Thyroid gland (tissue), 4 donors: ENCODE data around the gene TRIM3. TPM values are rescaled to one million over a fixed set of nuclear protein-coding genes. Genes with fewer than 3 reads are reported as not detected.

Source experiments
- DNase-seq, 2 donors: peaks; one replicate each; pipeline ENCODE4 v3.0.0-alpha.2; 2019
- H3K27ac ChIP-seq, 3 donors: fragments of 200-600 bp; sonication (generic); 1 replicate in 2 of 3; 2 replicates in 1 of 3; pipeline ENCODE4 v1.5.1; 2016 to 2019; ENCODE audit warnings: mild to moderate bottlenecking in 1 of 3, moderate library complexity in 1 of 3
- H3K27me3 ChIP-seq: fragments of 200-600 bp; sonication (generic); one replicate; pipeline ENCODE4 v1.5.1; 2019
- H3K36me3 ChIP-seq, 2 donors: fragments of 200-600 bp; sonication (generic); one replicate each; pipeline ENCODE4 v1.5.1; 2016 to 2019
- H3K4me1 ChIP-seq, 2 donors: fragments of 200-600 bp; sonication (generic); one replicate each; pipeline ENCODE4 v1.5.1; 2017 to 2019
- H3K4me3 ChIP-seq, 3 donors: fragments of 200-600 bp; sonication (generic); replicated peaks in 1 of 3; 1 replicate in 2 of 3; 2 replicates in 1 of 3; pipeline ENCODE4 v1.5.1; 2016; ENCODE audit warnings: mild to moderate bottlenecking in 1 of 3
- H3K9me3 ChIP-seq: fragments of 200-600 bp; sonication (generic); one replicate; pipeline ENCODE4 v1.5.1; 2017
- CTCF ChIP-seq, 6 experiments: fragments of 200-600 bp in 3 of 6; fragments of 450-650 bp in 3 of 6; sonication (generic) in 3 of 6; IDR thresholded peaks; one replicate each; pipeline ENCODE4 v1.5.1; 2016 to 2019; ENCODE audit warnings: antibody characterized with exemption in 6 of 6, mild to moderate bottlenecking in 2 of 6, inconsistent platforms in 1 of 6, moderate library complexity in 1 of 6
- POLR2A ChIP-seq, 2 donors: fragments of 450-650 bp; IDR thresholded peaks; one replicate each; pipeline ENCODE4 v1.6.1; 2017; ENCODE audit warnings: antibody characterized with exemption in 2 of 2, mild to moderate bottlenecking in 2 of 2, moderate library complexity in 1 of 2
- WGBS, 2 donors: methylation state at CpG; one replicate each; pipeline ENCODE4 v1.1.5; 2017; 5-methylcytosine and 5-hydroxymethylcytosine counted together
- intact Hi-C: fragments of 100-400 bp; cut with DNase I; formaldehyde crosslinking; loops from one replicate; pipeline ENCODE4 v1.15.1; 2023
- total RNA-seq, 4 donors: library from RNA; depleted of rRNA; stranded (reverse); fragments of >200 nt; gene quantifications; one replicate each; pipeline ENCODE4 v1.2.3, GENCODE V29; 2016

The TRIM3 gene
- total RNA-seq, 4 donors from 2014 or later, result 11.0 to 20.8 (median 14.6) TPM

GRCh38 chr11:6405052-6405667 lies 68.6 kb downstream of the TRIM3 start:
- Histone ChIP-seq H3K9me3 (no peaks in the 10 kb centered on the region), H3K27ac (no peak overlapping the region), H3K27me3 (no peaks in the 10 kb centered on the region), H3K36me3 (peaks cover 0 to 8% of the 10 kb centered on the region in 2 donors), H3K4me1 (no peaks in the 10 kb centered on the region), H3K4me3 (no peak overlapping the region)
- 80 to 94% methylated on average over 2 to 11 of the region's 13 CpGs for WGBS, 2 donors
- peak in 1 of 2 donors; percentile 36 for DNase-seq
- intact Hi-C loops, result no loop called here
- TF ChIP-seq POLR2A (IDR thresholded peaks at IDR 0.05) (no peak), CTCF (IDR thresholded peaks at IDR 0.05) (no peak)

DNA sequence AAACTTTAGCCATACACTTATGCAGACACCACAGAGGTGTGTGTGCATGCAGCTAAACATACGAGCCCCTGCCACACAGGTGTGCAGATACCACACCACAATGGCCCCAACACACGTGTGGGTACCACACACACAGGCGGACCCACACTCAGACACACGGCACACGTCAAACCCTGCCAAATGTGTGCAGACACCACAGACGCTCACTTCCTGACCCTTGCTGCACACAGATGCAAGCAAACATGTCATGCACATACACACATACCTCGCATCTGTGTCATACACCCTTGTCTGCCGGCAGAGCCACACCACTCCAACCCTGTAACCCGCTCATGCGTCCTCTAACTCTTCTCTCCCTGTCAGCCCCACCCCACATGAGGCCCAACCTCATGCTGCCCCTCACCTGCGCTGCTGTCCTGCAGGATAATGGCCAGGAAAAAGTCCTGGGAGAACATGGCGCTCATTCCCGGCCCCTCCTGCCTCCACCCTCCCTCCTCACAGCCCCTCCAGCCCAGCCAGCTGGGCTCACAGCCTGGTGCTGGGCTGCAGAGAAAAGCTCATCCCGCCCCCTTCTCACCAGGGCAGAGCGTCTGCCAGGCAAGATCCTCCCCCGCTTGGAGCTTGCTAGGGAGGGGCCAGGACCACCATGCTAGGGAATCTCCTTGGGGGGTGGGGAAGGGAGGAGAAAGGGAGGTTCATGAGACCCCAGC lies 69.2 kb downstream of the TRIM3 start:
- peaks cover 0 to 2% of the 10 kb centered on the region in 2 donors for H3K36me3 ChIP-seq
- H3K9me3 ChIP-seq, result no peaks in the 10 kb centered on the region
- no peak overlapping the region for H3K27ac ChIP-seq
- no peaks in the 10 kb centered on the region for H3K27me3 ChIP-seq
- no peak for DNase-seq
- no peak overlapping the region for H3K4me3 ChIP-seq
- 83 to 84% methylated on average over 16 of the region's 16 CpGs for WGBS, 2 donors
- no peaks in the 10 kb centered on the region for H3K4me1 ChIP-seq
- intact Hi-C loops, result no loop called here
- no peak for TF ChIP-seq POLR2A (IDR thresholded peaks at IDR 0.05)
- no peak for TF ChIP-seq CTCF (IDR thresholded peaks at IDR 0.05)

DNA sequence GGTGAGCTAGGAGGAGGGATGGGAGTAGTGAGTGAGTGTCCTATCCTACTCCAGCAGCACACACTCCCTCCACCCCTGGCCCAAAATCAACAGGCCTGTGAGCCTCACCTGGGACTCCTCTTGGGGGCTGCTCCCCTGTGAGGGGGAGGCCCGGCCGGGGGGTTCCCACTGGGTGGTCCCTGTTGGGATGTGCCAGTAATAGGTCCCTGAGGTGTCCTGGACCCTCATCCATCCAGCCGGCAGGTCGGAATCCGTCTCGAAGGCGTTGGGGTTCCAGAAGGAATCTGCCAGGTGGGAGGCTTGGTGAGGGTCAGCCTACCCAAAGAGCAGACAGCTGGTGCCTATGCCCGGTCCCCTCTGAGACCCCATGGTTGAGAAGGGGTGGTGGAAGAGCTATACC lies 70.2 kb downstream of the TRIM3 start:
- intact Hi-C loops, result no loop called here
- H3K4me3 ChIP-seq, result no peak overlapping the region
- H3K27ac ChIP-seq, result no peak overlapping the region
- H3K36me3 ChIP-seq, result no peaks in the 10 kb centered on the region
- WGBS, 2 donors, result 86 to 97% methylated on average over 1 to 6 of the region's 8 CpGs
- H3K4me1 ChIP-seq, result no peaks in the 10 kb centered on the region
- TF ChIP-seq CTCF (IDR thresholded peaks at IDR 0.05), result no peak
- no peak for TF ChIP-seq POLR2A (IDR thresholded peaks at IDR 0.05)
- DNase-seq, result no peak
- no peaks in the 10 kb centered on the region for H3K9me3 ChIP-seq
- H3K27me3 ChIP-seq, result no peaks in the 10 kb centered on the region

DNA sequence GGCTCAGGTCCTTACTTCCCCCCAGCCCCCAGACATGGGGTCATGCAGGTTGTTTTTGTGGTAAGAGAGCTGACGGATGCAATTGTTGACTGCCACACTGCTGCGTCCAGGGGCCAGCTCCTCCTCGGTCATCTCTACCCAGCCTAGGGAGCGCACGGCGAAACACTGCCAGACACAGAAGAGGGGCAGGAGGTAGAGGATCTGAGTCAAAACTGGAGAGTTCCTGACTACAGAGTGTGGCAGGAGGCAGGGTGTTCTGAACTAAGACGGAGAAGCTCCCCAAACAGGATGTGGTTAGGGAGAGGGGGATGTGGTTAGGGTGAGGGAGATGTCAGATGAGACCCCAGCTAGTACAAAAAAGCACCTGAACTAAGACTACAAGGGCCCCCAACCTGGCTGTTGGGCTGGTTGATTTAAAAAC lies 71.2 kb downstream of the TRIM3 start:
- WGBS, 2 donors, result 91 to 98% methylated on average over 7 of the region's 7 CpGs
- H3K36me3 ChIP-seq, result peaks cover 0 to 1% of the 10 kb centered on the region in 2 donors
- H3K27ac ChIP-seq, result no peak overlapping the region

More for the DNA sequence above, 71.2 kb downstream of the TRIM3 start:
- DNase-seq, result no peak
- no peaks in the 10 kb centered on the region for H3K9me3 ChIP-seq
- H3K4me1 ChIP-seq, result no peaks in the 10 kb centered on the region
- no peak overlapping the region for H3K4me3 ChIP-seq
- H3K27me3 ChIP-seq, result no peaks in the 10 kb centered on the region
- intact Hi-C loops, result no loop called here
- no peak for TF ChIP-seq CTCF (IDR thresholded peaks at IDR 0.05)
- TF ChIP-seq POLR2A (IDR thresholded peaks at IDR 0.05), result no peak
